AG09319 (cell line): ENCODE results near the gene URM1.

Experiments used
- DNase-seq: peaks from one replicate; pipeline ENCODE4 v3.0.0-alpha.2; 2010; ENCODE audit warnings: low read depth; ENCODE audit errors: extremely low read depth
- TF ChIP-seq, protein P1 (sequence below): IDR thresholded peaks from 2 replicates; pipeline ENCODE4 v1.5.1; 2011; ENCODE audit warnings: low read depth, mild to moderate bottlenecking, inconsistent platforms, low read length, moderate library complexity

The URM1 gene

GRCh38 chr9:128393145-128393775 lies 22.1 kb downstream of the URM1 start:
- no peak for DNase-seq
- TF ChIP-seq, protein P1, sequence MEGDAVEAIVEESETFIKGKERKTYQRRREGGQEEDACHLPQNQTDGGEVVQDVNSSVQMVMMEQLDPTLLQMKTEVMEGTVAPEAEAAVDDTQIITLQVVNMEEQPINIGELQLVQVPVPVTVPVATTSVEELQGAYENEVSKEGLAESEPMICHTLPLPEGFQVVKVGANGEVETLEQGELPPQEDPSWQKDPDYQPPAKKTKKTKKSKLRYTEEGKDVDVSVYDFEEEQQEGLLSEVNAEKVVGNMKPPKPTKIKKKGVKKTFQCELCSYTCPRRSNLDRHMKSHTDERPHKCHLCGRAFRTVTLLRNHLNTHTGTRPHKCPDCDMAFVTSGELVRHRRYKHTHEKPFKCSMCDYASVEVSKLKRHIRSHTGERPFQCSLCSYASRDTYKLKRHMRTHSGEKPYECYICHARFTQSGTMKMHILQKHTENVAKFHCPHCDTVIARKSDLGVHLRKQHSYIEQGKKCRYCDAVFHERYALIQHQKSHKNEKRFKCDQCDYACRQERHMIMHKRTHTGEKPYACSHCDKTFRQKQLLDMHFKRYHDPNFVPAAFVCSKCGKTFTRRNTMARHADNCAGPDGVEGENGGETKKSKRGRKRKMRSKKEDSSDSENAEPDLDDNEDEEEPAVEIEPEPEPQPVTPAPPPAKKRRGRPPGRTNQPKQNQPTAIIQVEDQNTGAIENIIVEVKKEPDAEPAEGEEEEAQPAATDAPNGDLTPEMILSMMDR: no peak

GRCh38 chr9:128393970-128394369 lies 22.8 kb downstream of the URM1 start:
- TF ChIP-seq, protein P1: no peak

GRCh38 chr9:128394379-128395168 lies 23.4 kb downstream of the URM1 start:
- no peak for DNase-seq
- TF ChIP-seq, protein P1: no peak

More at GRCh38 chr9:128393970-128394369, 22.8 kb downstream of the URM1 start:
- no peak for DNase-seq

- no peak for DNase-seq
- TF ChIP-seq, protein P1: no peak
Observed at GRCh38 chr9:128396970-128397613, 25.9 kb downstream of the URM1 start.

GRCh38 chr9:128397831-128398230 lies 26.7 kb downstream of the URM1 start:
- TF ChIP-seq, protein P1: no peak
- DNase-seq: no peak

DNA sequence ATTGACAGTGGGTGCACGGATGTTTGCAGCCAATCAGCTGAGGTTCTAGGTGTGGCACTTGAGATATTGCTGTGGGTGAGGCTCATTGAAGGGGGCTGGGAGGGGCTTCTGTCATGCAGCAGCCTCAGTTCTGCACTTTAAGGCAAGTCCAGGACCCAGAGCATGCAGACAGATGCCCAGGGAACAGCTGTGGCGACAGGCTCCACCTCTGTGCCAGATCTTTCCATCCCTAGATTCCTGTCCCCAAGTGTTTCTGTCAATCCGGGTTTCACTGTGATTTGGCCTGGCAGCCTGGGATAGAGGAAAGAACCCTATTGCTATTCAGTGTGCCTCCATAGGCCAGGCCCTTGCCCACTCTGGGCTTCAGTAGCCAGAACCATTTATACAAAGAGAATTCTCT lies 28.7 kb downstream of the URM1 start:
- DNase-seq: no peak
- TF ChIP-seq, protein P1: no peak

DNA sequence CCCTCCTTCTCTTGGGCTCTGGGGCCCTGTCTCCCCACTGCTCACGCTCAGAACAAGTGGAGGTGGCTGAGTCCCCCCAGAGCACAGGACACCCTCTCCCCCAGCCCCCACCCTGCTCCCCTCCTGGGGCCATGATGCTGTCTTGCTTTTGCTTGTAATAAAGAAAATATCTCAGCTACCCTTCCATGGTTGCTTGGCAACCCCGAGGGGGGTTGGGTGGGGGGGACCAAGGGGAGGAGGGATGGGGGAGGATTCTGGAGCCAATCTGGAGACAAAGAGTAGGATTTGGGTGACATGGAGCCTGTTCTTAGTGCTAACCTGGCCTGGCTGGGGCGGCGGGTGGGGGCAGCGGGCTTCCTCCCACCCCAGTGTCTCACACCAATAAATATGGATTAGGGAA lies 33.4 kb downstream of the URM1 start:
- no peak for DNase-seq
- TF ChIP-seq, protein P1: no peak
